ENCODE data around the gene KRT71.

The KRT71 gene

GRCh38 chr12:52539083-52539820, 13.7 kb downstream of the KRT71 start:
- DNase-seq (ENCODE audit: low read depth, low spot score): no peak

- no peak for DNase-seq (ENCODE audit: low read depth, low spot score)
These were observed 15.8 kb downstream of the KRT71 start for GRCh38 chr12:52537101-52537500.

- DNase-seq (ENCODE audit: low read depth, low spot score): no peak
These were observed 17.4 kb downstream of the KRT71 start for GRCh38 chr12:52535574-52535973.

GRCh38 chr12:52534482-52534881, 18.5 kb downstream of the KRT71 start:
- no peak for DNase-seq (ENCODE audit: low read depth, low spot score)

- DNase-seq (ENCODE audit: low read depth, low spot score): no peak
These were observed 19.1 kb downstream of the KRT71 start for GRCh38 chr12:52533686-52534470.

GRCh38 chr12:52532636-52533035, 20.3 kb downstream of the KRT71 start:
- no peak for DNase-seq (ENCODE audit: low read depth, low spot score)

- DNase-seq (ENCODE audit: low read depth, low spot score): no peak
These were observed 21.2 kb downstream of the KRT71 start for GRCh38 chr12:52531566-52532300.

GRCh38 chr12:52530905-52531304, 22.0 kb downstream of the KRT71 start:
- no peak for DNase-seq (ENCODE audit: low read depth, low spot score)

- DNase-seq (ENCODE audit: low read depth, low spot score): no peak
These were observed 22.6 kb downstream of the KRT71 start for GRCh38 chr12:52530366-52530765.

GRCh38 chr12:52529846-52530245, 23.1 kb downstream of the KRT71 start:
- no peak for DNase-seq (ENCODE audit: low read depth, low spot score)

- no peak for DNase-seq (ENCODE audit: low read depth, low spot score)
These were observed 23.5 kb downstream of the KRT71 start for GRCh38 chr12:52529417-52529816.

GRCh38 chr12:52528641-52529143, 24.3 kb downstream of the KRT71 start:
- no peak for DNase-seq (ENCODE audit: low read depth, low spot score)

GRCh38 chr12:52527121-52527800, 25.7 kb downstream of the KRT71 start:
- no peak for DNase-seq (ENCODE audit: low read depth, low spot score)

GRCh38 chr12:52526511-52526951, 26.4 kb downstream of the KRT71 start:
- DNase-seq (ENCODE audit: low read depth, low spot score): no peak

GRCh38 chr12:52525661-52526499, 27.1 kb downstream of the KRT71 start:
- no peak for DNase-seq (ENCODE audit: low read depth, low spot score)

- no peak for DNase-seq (ENCODE audit: low read depth, low spot score)
These were observed 27.9 kb downstream of the KRT71 start for GRCh38 chr12:52524898-52525591.

- no peak for DNase-seq (ENCODE audit: low read depth, low spot score)
These were observed 28.6 kb downstream of the KRT71 start for GRCh38 chr12:52524241-52524897.

- no peak for DNase-seq (ENCODE audit: low read depth, low spot score)
These were observed 29.1 kb downstream of the KRT71 start for GRCh38 chr12:52523824-52524223.

- no peak for DNase-seq (ENCODE audit: low read depth, low spot score)
These were observed 30.5 kb downstream of the KRT71 start for GRCh38 chr12:52522346-52523011.
